HEK293 (cell line): ENCODE results near the gene PLEKHF1.

Experiments
- CTCF ChIA-PET: fragments of 350-600 bp; formaldehyde crosslinking; extraction: SDS; loops from one replicate; lab custom pipeline; 2021; ENCODE audit warnings: antibody characterized with exemption; lab: Yijun Ruan, JAX
- POLR2A ChIA-PET: fragments of 300-600 bp; formaldehyde crosslinking; extraction: SDS; loops from one replicate; lab custom pipeline; 2020; ENCODE audit warnings: antibody characterized with exemption, inconsistent platforms; lab: Yijun Ruan, JAX
- H3K27ac ChIP-seq: fragments of 200-500 bp; sonication (Bioruptor generic); 2 replicates; pipeline ENCODE4 v1.5.1; 2014; ENCODE audit warnings: low read depth, low read length, control low read depth, inconsistent platforms; ENCODE audit errors: extremely low read depth
- H3K36me3 ChIP-seq, 2 experiments: fragments of 200-500 bp in 1 of 2; sonication (Bioruptor generic) in 1 of 2; 1 replicate in 1 of 2; 2 replicates in 1 of 2; pipeline ENCODE4 v1.5.1; 2014 to 2017; ENCODE audit warnings: inconsistent platforms in 2 of 2, low read length in 2 of 2; ENCODE audit not compliant: control insufficient read depth in 2 of 2, insufficient read depth in 1 of 2
- H3K4me1 ChIP-seq: fragments of 200-500 bp; sonication (Bioruptor generic); 2 replicates; pipeline ENCODE4 v1.5.1; 2014; ENCODE audit warnings: mild to moderate bottlenecking, low read length, inconsistent platforms; ENCODE audit not compliant: control insufficient read depth, insufficient read depth
- H3K4me3 ChIP-seq: 2 replicates; pipeline ENCODE4 v1.5.1; 2011; ENCODE audit warnings: low read depth, mild to moderate bottlenecking, control low read depth, low read length, moderate library complexity
- H3K9me3 ChIP-seq: fragments of 200-500 bp; sonication (Bioruptor generic); 2 replicates; pipeline ENCODE4 v1.5.1; 2014; ENCODE audit warnings: low read depth, low read length, inconsistent platforms; ENCODE audit not compliant: control insufficient read depth, insufficient read depth
- ZBTB10 ChIP-seq: fragments of 450-650 bp; formaldehyde crosslinking; IDR thresholded peaks from 2 replicates; pipeline ENCODE4 v1.5.1; 2016; ENCODE audit warnings: missing biosample characterization, missing genetic modification characterization
- ZBTB7A ChIP-seq: fragments of 450-650 bp; formaldehyde crosslinking; IDR thresholded peaks from 2 replicates; pipeline ENCODE4 v1.5.1; 2016; ENCODE audit warnings: low read depth, missing biosample characterization, missing genetic modification characterization
- ZEB2 ChIP-seq: fragments of 450-650 bp; formaldehyde crosslinking; IDR thresholded peaks from 2 replicates; pipeline ENCODE4 v1.5.1; 2016; ENCODE audit warnings: missing biosample characterization, missing genetic modification characterization
- ZIC2 ChIP-seq: fragments of 450-650 bp; formaldehyde crosslinking; IDR thresholded peaks from 2 replicates; pipeline ENCODE4 v1.5.1; 2016; ENCODE audit warnings: missing biosample characterization, missing genetic modification characterization
- ZNF175 ChIP-seq: fragments of 450-650 bp; formaldehyde crosslinking; IDR thresholded peaks from 2 replicates; pipeline ENCODE4 v1.5.1; 2016; ENCODE audit warnings: missing biosample characterization, missing genetic modification characterization
- ZNF223 ChIP-seq: fragments of 450-650 bp; formaldehyde crosslinking; IDR thresholded peaks from 2 replicates; pipeline ENCODE4 v1.5.1; 2016; ENCODE audit warnings: missing biosample characterization, missing genetic modification characterization
- ZNF302 ChIP-seq: fragments of 450-650 bp; formaldehyde crosslinking; IDR thresholded peaks from 2 replicates; pipeline ENCODE4 v1.5.1; 2016; ENCODE audit warnings: missing biosample characterization, missing genetic modification characterization, low read depth
- ZNF362 ChIP-seq: fragments of 450-650 bp; formaldehyde crosslinking; IDR thresholded peaks from 2 replicates; pipeline ENCODE4 v1.5.1; 2016; ENCODE audit warnings: missing biosample characterization, missing genetic modification characterization
- ZNF394 ChIP-seq: fragments of 450-650 bp; formaldehyde crosslinking; IDR thresholded peaks from 2 replicates; pipeline ENCODE4 v1.5.1; 2016; ENCODE audit warnings: missing biosample characterization, missing genetic modification characterization, mild to moderate bottlenecking, moderate library complexity, borderline replicate concordance
- ZNF398 ChIP-seq: fragments of 450-650 bp; formaldehyde crosslinking; IDR thresholded peaks from 2 replicates; pipeline ENCODE4 v1.5.1; 2017; ENCODE audit warnings: missing biosample characterization, missing genetic modification characterization
- ZNF514 ChIP-seq: fragments of 450-650 bp; formaldehyde crosslinking; IDR thresholded peaks from 2 replicates; pipeline ENCODE4 v1.5.1; 2016; ENCODE audit warnings: missing biosample characterization, missing genetic modification characterization
- ZNF529 ChIP-seq: fragments of 450-650 bp; formaldehyde crosslinking; IDR thresholded peaks from 2 replicates; pipeline ENCODE4 v1.5.1; 2017; ENCODE audit warnings: missing genetic modification characterization, missing biosample characterization; ENCODE audit not compliant: insufficient replicate concordance
- ZNF843 ChIP-seq: fragments of 450-650 bp; formaldehyde crosslinking; IDR thresholded peaks from 2 replicates; pipeline ENCODE4 v1.5.1; 2016; ENCODE audit warnings: missing biosample characterization, missing genetic modification characterization
- TF ChIP-seq, protein P1 (sequence below): fragments of 450-650 bp; formaldehyde crosslinking; IDR thresholded peaks from 2 replicates; pipeline ENCODE4 v1.5.1; 2016; ENCODE audit warnings: missing biosample characterization, missing genetic modification characterization
- TF ChIP-seq, protein P2 (sequence below): fragments of 450-650 bp; formaldehyde crosslinking; IDR thresholded peaks from 2 replicates; pipeline ENCODE4 v1.5.1; 2016; ENCODE audit warnings: missing biosample characterization, missing genetic modification characterization, borderline replicate concordance
- TF ChIP-seq, protein P3 (sequence below): fragments of 450-650 bp; formaldehyde crosslinking; IDR thresholded peaks from 2 replicates; pipeline ENCODE4 v1.5.1; 2016; ENCODE audit warnings: missing biosample characterization, missing genetic modification characterization
- TF ChIP-seq, protein P4 (sequence below): fragments of 450-650 bp; formaldehyde crosslinking; IDR thresholded peaks from 2 replicates; pipeline ENCODE4 v1.5.1; 2016; ENCODE audit warnings: missing biosample characterization, missing genetic modification characterization

PLEKHF1 gene

GRCh38 chr19:29695765-29696564, 30.7 kb downstream of the PLEKHF1 start:
- ChIA-PET POLR2A (no interaction called here), CTCF (interaction anchor here (0.7 to 8.1 kb wide), 5 partner anchors 16 to 821 kb away, joined by 4 to 220 read pairs (median 6); partner anchors contain the start of gene C19orf12)
- TF ChIP-seq ZNF529, result no peak
- TF ChIP-seq ZNF514, result peak; percentile 6; the same call in 1 of the 2 replicates
- TF ChIP-seq ZNF175, result no peak; the same call in 1 of the 2 replicates
- TF ChIP-seq, protein P1, sequence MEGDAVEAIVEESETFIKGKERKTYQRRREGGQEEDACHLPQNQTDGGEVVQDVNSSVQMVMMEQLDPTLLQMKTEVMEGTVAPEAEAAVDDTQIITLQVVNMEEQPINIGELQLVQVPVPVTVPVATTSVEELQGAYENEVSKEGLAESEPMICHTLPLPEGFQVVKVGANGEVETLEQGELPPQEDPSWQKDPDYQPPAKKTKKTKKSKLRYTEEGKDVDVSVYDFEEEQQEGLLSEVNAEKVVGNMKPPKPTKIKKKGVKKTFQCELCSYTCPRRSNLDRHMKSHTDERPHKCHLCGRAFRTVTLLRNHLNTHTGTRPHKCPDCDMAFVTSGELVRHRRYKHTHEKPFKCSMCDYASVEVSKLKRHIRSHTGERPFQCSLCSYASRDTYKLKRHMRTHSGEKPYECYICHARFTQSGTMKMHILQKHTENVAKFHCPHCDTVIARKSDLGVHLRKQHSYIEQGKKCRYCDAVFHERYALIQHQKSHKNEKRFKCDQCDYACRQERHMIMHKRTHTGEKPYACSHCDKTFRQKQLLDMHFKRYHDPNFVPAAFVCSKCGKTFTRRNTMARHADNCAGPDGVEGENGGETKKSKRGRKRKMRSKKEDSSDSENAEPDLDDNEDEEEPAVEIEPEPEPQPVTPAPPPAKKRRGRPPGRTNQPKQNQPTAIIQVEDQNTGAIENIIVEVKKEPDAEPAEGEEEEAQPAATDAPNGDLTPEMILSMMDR (tag by site-specific recombination), result no peak
- no peak for TF ChIP-seq ZNF362
- no peak for TF ChIP-seq ZIC2 (tag by site-specific recombination)
- TF ChIP-seq, protein P2, sequence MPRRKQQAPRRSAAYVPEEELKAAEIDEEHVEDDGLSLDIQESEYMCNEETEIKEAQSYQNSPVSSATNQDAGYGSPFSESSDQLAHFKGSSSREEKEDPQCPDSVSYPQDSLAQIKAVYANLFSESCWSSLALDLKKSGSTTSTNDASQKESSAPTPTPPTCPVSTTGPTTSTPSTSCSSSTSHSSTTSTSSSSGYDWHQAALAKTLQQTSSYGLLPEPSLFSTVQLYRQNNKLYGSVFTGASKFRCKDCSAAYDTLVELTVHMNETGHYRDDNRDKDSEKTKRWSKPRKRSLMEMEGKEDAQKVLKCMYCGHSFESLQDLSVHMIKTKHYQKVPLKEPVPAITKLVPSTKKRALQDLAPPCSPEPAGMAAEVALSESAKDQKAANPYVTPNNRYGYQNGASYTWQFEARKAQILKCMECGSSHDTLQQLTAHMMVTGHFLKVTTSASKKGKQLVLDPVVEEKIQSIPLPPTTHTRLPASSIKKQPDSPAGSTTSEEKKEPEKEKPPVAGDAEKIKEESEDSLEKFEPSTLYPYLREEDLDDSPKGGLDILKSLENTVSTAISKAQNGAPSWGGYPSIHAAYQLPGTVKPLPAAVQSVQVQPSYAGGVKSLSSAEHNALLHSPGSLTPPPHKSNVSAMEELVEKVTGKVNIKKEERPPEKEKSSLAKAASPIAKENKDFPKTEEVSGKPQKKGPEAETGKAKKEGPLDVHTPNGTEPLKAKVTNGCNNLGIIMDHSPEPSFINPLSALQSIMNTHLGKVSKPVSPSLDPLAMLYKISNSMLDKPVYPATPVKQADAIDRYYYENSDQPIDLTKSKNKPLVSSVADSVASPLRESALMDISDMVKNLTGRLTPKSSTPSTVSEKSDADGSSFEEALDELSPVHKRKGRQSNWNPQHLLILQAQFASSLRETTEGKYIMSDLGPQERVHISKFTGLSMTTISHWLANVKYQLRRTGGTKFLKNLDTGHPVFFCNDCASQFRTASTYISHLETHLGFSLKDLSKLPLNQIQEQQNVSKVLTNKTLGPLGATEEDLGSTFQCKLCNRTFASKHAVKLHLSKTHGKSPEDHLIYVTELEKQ (tag by site-specific recombination), result no peak
- TF ChIP-seq ZNF398, result no peak
- TF ChIP-seq, protein P3, sequence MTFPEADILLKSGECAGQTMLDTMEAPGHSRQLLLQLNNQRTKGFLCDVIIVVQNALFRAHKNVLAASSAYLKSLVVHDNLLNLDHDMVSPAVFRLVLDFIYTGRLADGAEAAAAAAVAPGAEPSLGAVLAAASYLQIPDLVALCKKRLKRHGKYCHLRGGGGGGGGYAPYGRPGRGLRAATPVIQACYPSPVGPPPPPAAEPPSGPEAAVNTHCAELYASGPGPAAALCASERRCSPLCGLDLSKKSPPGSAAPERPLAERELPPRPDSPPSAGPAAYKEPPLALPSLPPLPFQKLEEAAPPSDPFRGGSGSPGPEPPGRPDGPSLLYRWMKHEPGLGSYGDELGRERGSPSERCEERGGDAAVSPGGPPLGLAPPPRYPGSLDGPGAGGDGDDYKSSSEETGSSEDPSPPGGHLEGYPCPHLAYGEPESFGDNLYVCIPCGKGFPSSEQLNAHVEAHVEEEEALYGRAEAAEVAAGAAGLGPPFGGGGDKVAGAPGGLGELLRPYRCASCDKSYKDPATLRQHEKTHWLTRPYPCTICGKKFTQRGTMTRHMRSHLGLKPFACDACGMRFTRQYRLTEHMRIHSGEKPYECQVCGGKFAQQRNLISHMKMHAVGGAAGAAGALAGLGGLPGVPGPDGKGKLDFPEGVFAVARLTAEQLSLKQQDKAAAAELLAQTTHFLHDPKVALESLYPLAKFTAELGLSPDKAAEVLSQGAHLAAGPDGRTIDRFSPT (tag by site-specific recombination), result no peak
- peak; percentile 89 for TF ChIP-seq ZBTB10 (tag by site-specific recombination)
- TF ChIP-seq ZNF302 (tag by site-specific recombination), result 0 out of 2 replicates have a peak, but pooled peaks have one; percentile 6
- TF ChIP-seq ZBTB7A (tag by site-specific recombination), result 0 out of 2 replicates have a peak, but pooled peaks have one; percentile 53
- no peak for TF ChIP-seq ZNF394
- TF ChIP-seq ZEB2 (tag by site-specific recombination), result peak; percentile 100
- no peak for TF ChIP-seq ZNF223 (tag by site-specific recombination)
- TF ChIP-seq, protein P4, sequence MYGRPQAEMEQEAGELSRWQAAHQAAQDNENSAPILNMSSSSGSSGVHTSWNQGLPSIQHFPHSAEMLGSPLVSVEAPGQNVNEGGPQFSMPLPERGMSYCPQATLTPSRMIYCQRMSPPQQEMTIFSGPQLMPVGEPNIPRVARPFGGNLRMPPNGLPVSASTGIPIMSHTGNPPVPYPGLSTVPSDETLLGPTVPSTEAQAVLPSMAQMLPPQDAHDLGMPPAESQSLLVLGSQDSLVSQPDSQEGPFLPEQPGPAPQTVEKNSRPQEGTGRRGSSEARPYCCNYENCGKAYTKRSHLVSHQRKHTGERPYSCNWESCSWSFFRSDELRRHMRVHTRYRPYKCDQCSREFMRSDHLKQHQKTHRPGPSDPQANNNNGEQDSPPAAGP, result no peak
- TF ChIP-seq ZNF843 (tag by site-specific recombination), result 0 out of 2 replicates have a peak, but pooled peaks have one; percentile 19

More at GRCh38 chr19:29695765-29696564, 30.7 kb downstream of the PLEKHF1 start:
- Histone ChIP-seq H3K36me3 (no peaks in the 10 kb centered on the region; a peak in 1 of 3 replicates), H3K27ac (peak overlapping the region; percentile 40; the same call in 1 of the 2 replicates), H3K4me1 (no peaks in the 10 kb centered on the region), H3K4me3 (no peak overlapping the region), H3K9me3 (no peaks in the 10 kb centered on the region)
